ENCODE measurements around the gene ADGRV1.

ADGRV1 gene

DNA sequence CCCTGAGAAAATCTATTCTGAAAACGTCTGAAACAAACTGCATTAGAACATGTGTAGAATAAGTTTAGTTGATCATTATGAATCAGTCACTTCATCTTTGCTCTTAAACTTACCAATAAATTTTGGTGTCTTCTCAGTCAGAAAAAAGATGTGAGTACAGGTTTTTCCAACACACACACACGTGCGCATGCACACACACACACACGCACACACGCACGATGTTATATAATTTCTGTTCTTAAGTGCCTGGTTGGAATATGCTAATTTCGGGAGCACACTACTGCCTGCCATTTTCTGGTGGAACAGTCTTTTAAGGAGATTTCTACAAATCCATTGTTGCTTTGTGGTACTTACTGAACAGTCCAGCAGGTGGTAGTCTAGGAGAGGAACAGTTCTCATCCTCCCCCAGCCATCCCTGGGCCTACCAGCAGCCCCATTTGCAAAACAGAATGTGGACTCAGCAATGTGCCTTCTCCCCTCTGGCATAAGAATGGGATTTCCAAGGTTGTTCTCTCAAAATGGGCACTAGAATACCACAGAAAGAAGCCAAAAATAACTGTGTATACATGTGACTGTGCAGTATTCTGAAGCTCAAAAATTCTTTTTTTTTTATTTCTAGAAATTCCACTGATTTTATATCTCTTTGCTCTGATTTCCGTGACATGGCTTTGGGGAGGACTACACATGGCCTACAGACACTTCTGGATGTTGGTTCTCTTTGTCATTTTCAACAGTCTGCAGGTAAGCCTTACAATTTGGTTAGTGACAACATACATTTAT lies 543.2 kb downstream of the ADGRV1 start:
- peak in 1 of 2 donors; percentile 11 for DNase-seq (ENCODE audit: low read depth in 1 of 2, low spot score in 1 of 2)

DNA sequence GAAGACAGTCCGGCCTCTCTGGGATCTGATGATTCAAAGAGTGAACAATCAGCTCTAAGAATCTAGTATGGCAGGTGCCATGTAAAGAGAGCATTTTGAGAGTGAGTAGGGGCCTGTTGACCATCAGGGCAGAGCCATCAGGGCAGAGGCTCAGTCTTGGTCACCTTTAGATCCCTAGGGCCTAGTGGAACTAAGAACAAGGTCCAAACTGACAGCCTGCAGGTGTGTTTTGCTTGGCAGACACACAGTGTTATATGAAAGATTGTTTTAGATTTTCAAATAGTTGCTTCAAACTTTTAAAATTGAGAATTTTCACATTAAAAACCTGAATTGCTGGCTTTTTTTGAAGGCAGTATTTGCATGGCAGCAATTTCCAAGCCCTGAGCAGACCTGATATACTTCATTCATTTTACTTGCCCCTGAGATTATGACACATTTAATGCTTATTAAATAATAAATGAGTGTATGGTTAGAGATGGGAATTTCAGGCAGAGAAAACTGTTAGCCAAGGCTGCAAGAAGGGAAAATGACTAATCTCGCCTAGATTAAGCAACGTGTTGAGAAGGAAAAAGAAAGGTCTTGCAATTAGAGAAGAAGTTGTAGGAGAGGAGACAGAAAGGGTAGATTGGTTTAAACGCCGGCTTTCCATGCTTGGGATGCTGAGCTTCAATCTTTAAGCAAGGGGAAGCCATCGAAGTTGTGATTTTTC lies 544.9 kb downstream of the ADGRV1 start:
- no peak for DNase-seq (ENCODE audit: low read depth in 1 of 2, low spot score in 1 of 2)

- DNase-seq (ENCODE audit: low read depth in 1 of 2, low spot score in 1 of 2) = no peak
Observed at GRCh38 chr5:91104062-91104448, 545.5 kb downstream of the ADGRV1 start.

DNA sequence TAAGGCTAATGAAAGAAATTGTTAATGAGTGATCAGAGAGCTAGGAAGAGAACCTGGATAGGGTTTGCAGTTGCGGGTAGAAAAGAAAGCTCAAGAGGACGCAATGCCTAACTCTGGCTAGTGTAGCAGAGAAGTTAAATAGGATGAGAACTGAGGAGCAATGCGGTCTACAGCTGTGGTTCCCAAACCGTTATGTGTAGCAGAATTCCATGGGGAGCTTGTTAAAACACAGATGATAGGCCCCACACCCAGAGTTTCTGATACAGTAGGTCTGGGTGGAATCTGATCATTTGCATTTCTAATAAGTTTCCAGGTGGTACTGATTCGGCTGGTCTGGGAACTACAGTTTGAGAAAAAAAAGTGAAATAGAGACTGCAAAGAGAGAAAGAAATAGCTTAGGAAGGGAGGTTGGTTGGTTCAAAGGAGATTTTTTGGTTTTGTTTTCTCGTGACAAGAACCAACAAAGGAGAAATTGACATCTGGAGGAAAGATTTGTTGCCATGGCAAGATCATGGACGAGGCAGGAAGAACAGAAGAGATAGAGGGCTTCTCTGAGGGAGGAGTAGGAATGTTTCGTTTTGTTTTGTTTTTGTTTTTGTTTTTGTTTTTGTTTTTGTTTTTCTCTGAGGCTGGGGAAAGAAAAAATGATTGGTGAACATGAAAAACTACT lies 548.4 kb downstream of the ADGRV1 start:
- no peak for DNase-seq (ENCODE audit: low read depth in 1 of 2, low spot score in 1 of 2)

DNA sequence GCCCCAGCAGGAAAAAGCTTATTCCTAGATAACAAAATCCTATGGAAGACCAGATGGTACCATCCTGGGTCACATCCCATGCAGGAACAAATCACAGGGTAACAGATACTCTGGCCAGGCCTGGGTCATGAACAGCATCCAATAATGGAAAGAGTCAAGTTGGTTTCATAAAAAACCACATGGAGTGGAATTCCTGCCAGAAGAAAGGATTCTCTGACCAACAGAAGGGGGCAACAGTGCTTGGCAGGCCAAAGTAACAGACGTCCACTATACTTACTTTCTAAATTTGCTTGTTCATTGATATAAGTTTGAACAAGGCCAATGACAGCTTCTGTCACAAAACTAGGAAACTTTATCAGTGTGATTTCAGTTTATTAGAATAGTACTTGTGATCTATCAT lies 551.0 kb downstream of the ADGRV1 start:
- no peak for DNase-seq (ENCODE audit: low read depth in 1 of 2, low spot score in 1 of 2)

DNA sequence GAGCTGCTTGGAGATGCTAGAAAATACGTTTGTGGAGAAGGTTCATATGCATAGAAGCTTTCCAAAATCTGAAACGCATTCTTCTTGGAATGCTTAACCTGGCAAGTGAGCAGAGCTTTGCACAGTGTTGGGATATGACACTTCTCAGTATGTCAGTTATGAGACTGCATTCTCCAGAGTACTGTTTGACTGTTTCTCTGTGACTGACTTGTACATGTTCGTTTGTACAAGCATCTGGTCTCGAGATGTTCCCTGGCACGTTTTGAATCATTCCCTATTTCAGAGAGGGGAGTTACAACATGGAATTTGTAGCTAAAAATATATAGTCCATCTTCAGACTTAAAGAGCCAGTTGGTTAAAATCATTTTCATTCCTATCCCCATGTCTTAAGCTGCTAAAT lies 552.1 kb downstream of the ADGRV1 start:
- no peak for DNase-seq (ENCODE audit: low read depth in 1 of 2, low spot score in 1 of 2)

DNA sequence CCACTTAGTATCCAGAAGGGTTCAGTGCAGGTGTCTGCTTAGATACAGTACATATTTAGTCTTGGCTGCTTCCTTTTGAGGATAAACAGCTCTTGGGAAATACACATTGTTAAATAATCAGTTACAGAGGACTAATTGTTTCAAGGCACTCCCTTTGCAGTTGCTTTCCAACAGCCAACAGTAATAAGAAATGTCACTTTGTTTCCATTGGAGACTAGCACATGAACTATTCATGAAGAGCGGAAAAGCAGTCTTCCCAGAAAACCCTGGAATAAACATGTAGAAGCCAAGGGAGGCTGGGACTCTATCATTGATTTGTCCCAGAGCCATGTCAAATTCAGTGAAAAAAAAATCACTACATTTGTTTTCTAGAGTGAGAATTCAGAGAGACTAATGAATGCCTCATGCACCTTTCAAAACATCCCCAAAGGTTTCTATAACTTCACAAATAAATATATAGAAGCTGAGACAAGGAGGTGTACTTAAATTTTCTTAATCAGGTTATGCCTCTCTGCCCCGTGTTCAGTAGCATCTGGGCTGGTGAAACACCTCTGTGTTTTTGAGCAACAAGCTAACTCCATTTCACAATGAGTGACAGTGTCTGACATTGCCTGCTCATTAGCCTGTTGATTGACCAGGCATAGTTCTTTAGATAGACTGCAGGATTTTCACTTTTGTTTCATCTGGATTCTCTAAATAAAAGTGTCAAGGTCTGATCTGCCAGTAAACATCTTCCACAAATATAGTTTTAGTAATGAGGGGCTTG lies 553.1 kb downstream of the ADGRV1 start:
- no peak for DNase-seq (ENCODE audit: low read depth in 1 of 2, low spot score in 1 of 2)

DNA sequence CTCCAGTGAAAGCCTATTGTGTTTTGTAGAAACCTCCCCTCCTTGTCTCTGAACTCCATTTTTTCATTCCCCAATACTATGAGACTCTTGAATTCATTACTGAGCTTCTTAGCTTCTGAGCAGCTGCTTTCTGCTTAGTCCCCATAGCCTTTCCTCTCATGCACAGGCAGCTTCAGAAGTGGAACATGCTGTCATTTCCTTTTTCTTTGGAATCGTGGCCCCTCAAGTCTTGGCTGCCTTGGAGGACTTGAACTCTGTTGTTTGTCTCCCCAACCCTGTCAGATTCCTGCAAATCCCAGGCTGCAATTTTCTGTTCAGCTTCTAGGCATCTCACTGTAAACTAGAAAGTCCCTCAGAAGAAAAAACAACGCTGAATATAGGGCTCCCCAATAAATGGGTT lies 556.1 kb downstream of the ADGRV1 start:
- DNase-seq (ENCODE audit: low read depth in 1 of 2, low spot score in 1 of 2) = no peak

DNA sequence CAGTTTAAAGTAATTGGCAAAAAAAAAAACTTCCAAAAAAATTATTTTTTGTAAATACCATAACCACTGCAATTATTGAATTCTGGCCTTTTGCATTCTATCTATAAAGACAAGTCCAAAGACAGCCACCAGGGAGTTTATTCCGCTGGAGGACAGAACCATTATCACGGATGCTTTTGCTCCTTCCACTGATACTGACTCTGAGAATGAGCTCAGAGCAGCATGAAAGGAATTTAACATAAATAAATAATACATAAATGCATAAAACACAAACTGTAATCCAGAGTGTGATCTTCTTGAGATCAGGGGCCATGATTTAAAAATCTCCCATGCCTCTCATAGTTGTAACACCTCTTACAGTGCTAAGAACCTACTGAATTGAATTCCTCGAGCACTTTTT lies 559.8 kb downstream of the ADGRV1 start:
- no peak for DNase-seq (ENCODE audit: low read depth in 1 of 2, low spot score in 1 of 2)

GRCh38 chr5:91118796-91119195 lies 560.2 kb downstream of the ADGRV1 start:
- no peak for DNase-seq (ENCODE audit: low read depth in 1 of 2, low spot score in 1 of 2)

- no peak for DNase-seq (ENCODE audit: low read depth in 1 of 2, low spot score in 1 of 2)
Observed at GRCh38 chr5:91119217-91119616, 560.6 kb downstream of the ADGRV1 start.

DNA sequence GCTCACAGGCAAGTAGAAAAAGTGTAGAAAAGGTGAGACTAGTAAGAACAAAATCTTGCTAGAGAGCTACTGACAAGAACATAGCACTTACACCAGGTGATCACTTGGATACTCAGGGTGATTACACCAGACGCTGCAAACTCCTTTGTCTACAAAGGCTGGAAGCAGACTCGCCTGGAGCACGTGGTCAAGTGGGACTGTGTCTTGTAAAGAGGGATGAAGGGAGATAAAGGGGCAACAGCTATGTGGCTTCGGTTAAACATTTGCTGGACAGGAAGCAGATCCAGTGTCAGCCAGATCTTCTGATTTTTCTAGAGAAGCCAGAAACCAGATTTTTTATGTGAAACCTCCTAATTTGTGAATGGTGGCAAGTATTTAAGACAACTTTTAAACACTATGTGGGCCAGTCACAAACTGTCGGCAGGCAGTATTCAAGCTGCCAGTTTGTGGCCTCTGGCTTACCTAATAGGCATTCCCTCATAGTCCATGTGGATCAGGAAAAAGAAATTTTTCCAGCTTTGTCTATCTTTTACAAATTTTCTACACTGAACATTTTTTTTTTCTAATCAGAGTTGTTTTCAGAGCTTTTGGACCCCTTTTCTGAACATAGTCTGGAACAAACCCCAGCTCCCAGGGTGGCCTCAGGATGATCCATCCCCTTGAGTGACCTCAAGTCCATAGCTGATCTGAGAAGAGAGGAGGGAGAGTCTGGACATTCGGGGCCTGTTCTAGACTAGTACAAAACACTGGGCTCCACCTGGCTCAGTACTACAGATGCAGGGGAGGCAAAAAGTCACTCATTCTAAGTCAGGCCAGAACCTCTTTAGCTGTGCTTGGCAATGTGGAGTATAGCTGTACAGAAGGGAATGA lies 561.6 kb downstream of the ADGRV1 start:
- DNase-seq (ENCODE audit: low read depth in 1 of 2, low spot score in 1 of 2) = no peak

DNA sequence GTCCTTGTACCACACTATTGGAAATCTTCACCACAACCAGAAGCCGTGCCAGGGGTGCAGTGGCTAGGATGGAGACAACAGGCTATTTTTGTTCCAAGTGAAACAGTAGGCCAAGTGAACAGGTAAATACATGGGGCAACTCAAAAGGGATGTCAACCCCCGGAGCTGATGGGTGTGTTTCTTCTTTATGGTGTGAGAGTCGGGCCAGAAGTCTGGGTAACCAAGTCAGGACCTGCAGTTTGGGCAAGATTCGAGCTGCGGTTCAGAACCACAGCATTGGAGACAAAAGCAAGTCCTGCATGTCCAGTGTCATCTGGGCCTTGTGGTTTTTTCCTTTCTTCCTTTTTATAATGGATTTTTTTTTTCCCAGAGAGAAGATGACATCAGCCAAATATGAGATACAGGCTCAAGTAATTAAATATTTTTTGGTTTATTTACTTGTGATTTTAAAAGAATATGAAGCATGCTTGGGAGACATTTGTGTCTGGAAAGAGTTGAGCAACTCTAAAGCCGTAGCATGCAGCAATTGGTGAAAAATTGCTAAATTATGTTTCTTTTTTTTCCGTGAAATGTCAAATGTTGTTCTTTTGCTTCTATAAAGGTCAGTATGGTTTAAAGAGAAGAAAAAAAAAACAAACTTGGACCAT lies 562.9 kb downstream of the ADGRV1 start:
- no peak for DNase-seq (ENCODE audit: low read depth in 1 of 2, low spot score in 1 of 2)

GRCh38 chr5:91122651-91123050 lies 564.1 kb downstream of the ADGRV1 start:
- no peak for DNase-seq (ENCODE audit: low read depth in 1 of 2, low spot score in 1 of 2)

DNA sequence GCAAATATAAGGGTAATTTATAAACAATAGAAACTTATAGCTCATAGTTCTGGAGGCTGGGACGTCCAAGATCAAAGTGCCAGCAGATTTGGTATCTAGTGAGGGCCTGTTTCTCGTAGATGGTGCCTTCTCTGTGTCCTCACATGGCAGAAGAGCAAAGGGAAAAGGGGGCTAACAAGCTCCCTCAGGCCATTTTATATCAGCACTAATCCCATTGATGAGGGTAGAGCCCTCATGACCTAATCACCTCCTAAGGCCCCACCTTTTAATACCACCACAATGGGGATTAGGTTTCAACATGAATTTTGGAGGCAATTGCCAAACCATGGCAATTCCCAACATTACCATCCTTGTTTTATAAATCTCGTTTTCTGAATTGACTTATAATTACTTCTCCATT lies 564.7 kb downstream of the ADGRV1 start:
- DNase-seq (ENCODE audit: low read depth in 1 of 2, low spot score in 1 of 2) = no peak

DNA sequence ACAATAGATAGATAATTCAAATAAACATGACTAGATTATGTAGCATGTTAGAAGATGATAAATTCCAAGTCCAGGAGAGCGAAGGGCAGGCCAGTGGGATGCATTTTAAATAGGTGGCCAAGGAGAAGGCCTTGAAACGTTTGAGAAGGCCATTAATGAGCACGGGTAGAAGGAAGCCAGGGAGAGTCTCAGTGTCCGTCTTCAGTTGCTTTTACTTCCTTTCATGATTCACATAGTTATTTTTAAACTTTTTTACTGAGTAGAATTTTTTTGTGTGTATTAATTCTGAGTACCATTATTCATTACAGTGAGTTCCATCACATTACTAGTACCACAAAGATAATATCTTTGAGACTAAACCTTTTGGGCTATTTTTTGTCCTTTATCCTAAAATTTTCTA lies 565.3 kb downstream of the ADGRV1 start:
- DNase-seq (ENCODE audit: low read depth in 1 of 2, low spot score in 1 of 2) = no peak

DNA sequence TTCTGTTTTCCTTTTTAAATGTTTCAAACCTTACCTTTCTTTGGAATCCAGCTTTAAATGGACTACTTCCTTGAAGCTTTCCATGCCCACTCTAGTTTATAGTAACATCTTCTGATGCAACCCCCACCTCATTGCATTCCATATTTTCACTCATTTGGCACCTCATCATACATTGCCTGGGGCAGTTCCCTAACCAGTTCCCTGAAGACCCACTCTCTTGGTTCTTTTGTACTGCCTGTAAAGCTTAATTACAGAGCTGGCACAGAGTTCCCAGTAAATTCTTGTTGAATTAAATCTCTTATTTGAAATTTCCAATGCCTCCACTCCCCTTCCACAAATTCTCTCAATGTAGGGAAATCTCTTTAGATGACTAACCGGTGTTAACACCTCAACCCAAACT lies 567.3 kb downstream of the ADGRV1 start:
- DNase-seq (ENCODE audit: low read depth in 1 of 2, low spot score in 1 of 2) = no peak

DNA sequence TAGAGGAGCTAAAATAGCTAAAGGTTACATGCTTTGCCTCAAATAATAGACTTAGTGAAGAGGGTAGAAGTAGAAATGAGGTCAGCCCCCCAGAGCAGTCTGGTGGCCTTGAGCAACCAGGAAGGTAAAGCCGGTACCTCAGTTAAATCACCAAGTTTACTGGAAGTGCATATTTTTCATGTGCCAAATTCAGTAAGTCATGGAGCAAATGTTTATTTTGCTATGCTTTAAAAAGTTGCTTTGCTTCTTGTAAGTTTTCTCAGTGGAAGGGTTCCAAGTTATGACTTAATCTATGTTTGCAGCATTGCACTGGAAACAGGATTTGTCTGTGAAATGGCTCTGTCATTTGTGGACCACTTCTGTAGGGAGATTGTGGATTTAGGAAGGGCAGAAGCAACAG lies 567.9 kb downstream of the ADGRV1 start:
- DNase-seq (ENCODE audit: low read depth in 1 of 2, low spot score in 1 of 2) = no peak

GRCh38 chr5:91126888-91127287 lies 568.3 kb downstream of the ADGRV1 start:
- no peak for DNase-seq (ENCODE audit: low read depth in 1 of 2, low spot score in 1 of 2)

GRCh38 chr5:91127456-91128081 lies 569.0 kb downstream of the ADGRV1 start:
- DNase-seq (ENCODE audit: low read depth in 1 of 2, low spot score in 1 of 2) = no peak
